HepG2 (cell line): ENCODE data around the gene NRL. TPM values are rescaled to one million over a fixed set of nuclear protein-coding genes. Genes with fewer than 3 reads are reported as not detected.

Experiments used
- CENPT ChIP-seq: sonication (generic); formaldehyde crosslinking; IDR thresholded peaks from 2 replicates; pipeline ENCODE4 v1.8.0; 2022; ENCODE audit warnings: low read depth, mild to moderate bottlenecking, moderate library complexity, missing genetic modification reagents
- DR1 ChIP-seq: sonication (generic); formaldehyde crosslinking; IDR thresholded peaks from 2 replicates; pipeline ENCODE4 v1.8.0; 2021; ENCODE audit warnings: mild to moderate bottlenecking, missing genetic modification reagents, inconsistent platforms
- FOSL2 ChIP-seq: sonication (generic); formaldehyde crosslinking; IDR thresholded peaks from 2 replicates; pipeline ENCODE4 v1.4.0; 2020; ENCODE audit warnings: missing genetic modification reagents
- FOXK1 ChIP-seq: sonication (generic); formaldehyde crosslinking; IDR thresholded peaks from 2 replicates; pipeline ENCODE4 v1.4.0; 2020; ENCODE audit warnings: low read depth, missing genetic modification reagents, borderline replicate concordance
- HMG20B ChIP-seq: conservative IDR thresholded peaks from 2 replicates; pipeline ENCODE4 v1.6.1; 2016; ENCODE audit warnings: missing genetic modification reagents, missing compliant biosample characterization
- ISX ChIP-seq: sonication (generic); formaldehyde crosslinking; conservative IDR thresholded peaks from 2 replicates; pipeline ENCODE4 v1.5.0; 2020; ENCODE audit warnings: missing genetic modification reagents
- MBNL3 ChIP-seq: fragments of 250-450 bp; sonication (Bioruptor Pico); conservative IDR thresholded peaks from 2 replicates; pipeline ENCODE4 v1.8.0; 2022; ENCODE audit warnings: mild to moderate bottlenecking, inconsistent platforms
- MYC ChIP-seq: sonication (generic); formaldehyde crosslinking; IDR thresholded peaks from 2 replicates; pipeline ENCODE4 v1.9.0; 2021; ENCODE audit warnings: missing genetic modification reagents, borderline replicate concordance
- NFIC ChIP-seq: IDR thresholded peaks from 2 replicates; pipeline ENCODE4 v1.6.1; 2012; ENCODE audit warnings: mild to moderate bottlenecking, low read length, inconsistent platforms
- NFRKB ChIP-seq: fragments of 450-650 bp; IDR thresholded peaks from 2 replicates; pipeline ENCODE4 v1.6.1; 2017
- PAF1 ChIP-seq: IDR thresholded peaks from 2 replicates; pipeline ENCODE4 v1.6.1; 2016; ENCODE audit warnings: missing genetic modification reagents, missing compliant biosample characterization
- POLR2AphosphoS2 ChIP-seq: IDR thresholded peaks from 2 replicates; pipeline ENCODE4 v1.6.1; 2011; ENCODE audit warnings: low read depth, low read length, improper control_type of control experiment
- PTBP1 ChIP-seq: fragments of 200-400 bp; formaldehyde crosslinking; IDR thresholded peaks from 2 replicates; pipeline ENCODE4 v1.6.1; 2018; ENCODE audit warnings: low read length, low read depth; ENCODE audit not compliant: poor library complexity, severe bottlenecking
- REXO4 ChIP-seq: sonication (generic); formaldehyde crosslinking; IDR thresholded peaks from 2 replicates; pipeline ENCODE4 v1.8.0; 2022; ENCODE audit warnings: missing genetic modification reagents, mild to moderate bottlenecking, borderline replicate concordance
- RFXANK ChIP-seq: IDR thresholded peaks from 2 replicates; pipeline ENCODE4 v1.6.1; 2016
- SAP130 ChIP-seq: IDR thresholded peaks from 2 replicates; pipeline ENCODE4 v1.6.1; 2016; ENCODE audit warnings: low read depth
- SP1 ChIP-seq, 2 experiments: fragments of 450-650 bp in 1 of 2; sonication (generic) in 1 of 2; formaldehyde crosslinking in 1 of 2; IDR thresholded peaks; 2 replicates each; pipeline versions ENCODE4 v1.4.0 to v1.6.1; 2016 to 2020; ENCODE audit warnings: missing genetic modification reagents in 1 of 2
- TOPORS ChIP-seq: sonication (generic); formaldehyde crosslinking; IDR thresholded peaks from 2 replicates; pipeline ENCODE4 v1.8.0; 2023; ENCODE audit warnings: mild to moderate bottlenecking, missing genetic modification reagents
- ZNF124 ChIP-seq: sonication (generic); formaldehyde crosslinking; IDR thresholded peaks from 2 replicates; pipeline ENCODE4 v1.4.0; 2020; ENCODE audit warnings: missing genetic modification reagents
- ZNF230 ChIP-seq: sonication (generic); formaldehyde crosslinking; IDR thresholded peaks from 2 replicates; pipeline ENCODE4 v1.4.0; 2020; ENCODE audit warnings: mild to moderate bottlenecking, missing genetic modification reagents
- ZNF292 ChIP-seq: sonication (generic); formaldehyde crosslinking; IDR thresholded peaks from 2 replicates; pipeline ENCODE4 v1.8.1; 2022; ENCODE audit warnings: mild to moderate bottlenecking, low read depth, missing genetic modification reagents, borderline replicate concordance
- ZNF337 ChIP-seq: sonication (generic); formaldehyde crosslinking; IDR thresholded peaks from 2 replicates; pipeline ENCODE4 v1.5.1; 2020; ENCODE audit warnings: missing genetic modification reagents, low read depth, mild to moderate bottlenecking, borderline replicate concordance
- ZNF510 ChIP-seq: sonication (generic); formaldehyde crosslinking; IDR thresholded peaks from 2 replicates; pipeline ENCODE4 v1.4.0; 2020; ENCODE audit warnings: low read depth, mild to moderate bottlenecking, missing genetic modification reagents
- ZSCAN21 ChIP-seq: sonication (generic); formaldehyde crosslinking; IDR thresholded peaks from 2 replicates; pipeline ENCODE4 v1.8.0; 2022; ENCODE audit warnings: mild to moderate bottlenecking, missing genetic modification reagents, moderate library complexity, borderline replicate concordance
- polyA plus RNA-seq, 8 experiments: library from polyadenylated mRNA; depleted of rRNA in 3 of 8; stranded (reverse) in 7 of 8; unstranded in 1 of 8; fragments of >200 nt; fragmentation: Illumina TruSeq in 4 of 8; extraction: Trizol in 4 of 8; gene quantifications; 2 replicates each; pipeline versions ENCODE4 v1.2.1 to v1.2.3, GENCODE V29; 2011 to 2016; ENCODE audit warnings: low read depth in 4 of 8, missing spikeins in 1 of 8, mixed read lengths in 1 of 8; ENCODE audit not compliant: insufficient read depth in 1 of 8
- total RNA-seq, 5 experiments: library from RNA; depleted of rRNA; stranded (reverse); fragments of >200 nt; fragmentation: Illumina TruSeq; extraction: Trizol; gene quantifications; 2 replicates each; pipeline ENCODE4 v1.2.3, GENCODE V29; 2016; ENCODE audit warnings: low read depth in 1 of 5
- TF ChIP-seq, protein P1 (sequence below): sonication (generic); formaldehyde crosslinking; IDR thresholded peaks from 2 replicates; pipeline ENCODE4 v1.4.0; 2020; ENCODE audit warnings: missing genetic modification reagents, low read depth, mild to moderate bottlenecking, borderline replicate concordance
- TF ChIP-seq, protein P2 (sequence below): sonication (generic); formaldehyde crosslinking; IDR thresholded peaks from 2 replicates; pipeline ENCODE4; 2020; ENCODE audit warnings: missing genetic modification reagents, mild to moderate bottlenecking, borderline replicate concordance
- TF ChIP-seq, protein P3 (sequence below): sonication (generic); formaldehyde crosslinking; IDR thresholded peaks from 2 replicates; pipeline ENCODE4 v1.4.0; 2020; ENCODE audit warnings: missing genetic modification reagents

NRL gene
- total and polyA plus RNA-seq, 2 of the 13 experiments (the other 11 are each of a cell fraction or from before 2014, with no cell fraction given): 2.5 to 4.7 TPM

DNA sequence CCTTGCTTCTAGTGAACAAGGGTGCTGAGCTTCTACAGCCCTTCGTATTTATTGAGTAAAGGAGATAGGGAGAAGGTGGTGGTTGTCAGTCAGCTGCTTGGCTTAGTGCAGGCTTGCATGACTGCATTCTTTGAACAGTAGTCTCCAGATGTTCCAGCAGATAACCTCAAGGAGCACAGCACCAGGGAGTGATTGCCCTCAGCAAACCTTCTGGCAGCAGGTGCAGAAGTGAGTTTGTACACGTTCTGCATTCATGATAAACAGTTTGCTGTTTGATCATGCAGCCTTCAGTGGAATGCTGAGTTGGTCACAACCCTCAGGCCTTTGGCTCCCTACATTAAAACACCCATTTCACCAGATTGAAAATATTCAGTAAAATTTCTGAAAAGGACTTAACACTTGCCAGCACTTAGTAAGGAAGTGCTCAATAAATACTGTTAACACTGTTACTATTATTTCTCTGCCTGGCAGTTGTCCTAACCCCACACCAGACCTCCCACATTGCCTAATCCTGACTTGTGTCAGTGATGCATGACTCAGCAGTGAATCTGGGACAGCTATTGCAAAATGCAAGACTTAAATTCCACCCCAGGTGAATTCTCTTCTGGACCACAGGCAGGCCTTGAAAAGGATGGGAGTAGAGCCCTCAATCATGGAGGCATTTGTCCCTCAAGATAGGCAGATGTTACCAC, 81.9 kb downstream of the NRL start (continued):
- TF ChIP-seq ZNF337 (no peak), HMG20B (CRISPR knock-in tag) (peak; percentile 63; the same call in 1 of the 2 replicates), REXO4 (no peak), SP1 (IDR thresholded peaks at IDR 0.05) (no peak), SP1 (CRISPR knock-in tag; IDR thresholded peaks at IDR 0.05) (no peak), ZNF292 (CRISPR knock-in tag) (0 out of 2 replicates have a peak, but pooled peaks have one; percentile 33), ZNF230 (CRISPR knock-in tag) (no peak), SAP130 (CRISPR knock-in tag) (peak; percentile 89), FOXK1 (CRISPR knock-in tag) (peak; percentile 85; the same call in 1 of the 2 replicates), CENPT (CRISPR knock-in tag) (no peak), ZNF124 (no peak), PAF1 (CRISPR knock-in tag) (no peak), PTBP1 (no peak), TOPORS (CRISPR knock-in tag) (no peak), ZNF510 (CRISPR knock-in tag) (no peak), NFIC (no peak), DR1 (no peak), FOSL2 (CRISPR knock-in tag) (peak; percentile 99), MYC (CRISPR knock-in tag) (no peak), ZSCAN21 (peak; percentile 83; the same call in 1 of the 2 replicates), MBNL3 (CRISPR knock-in tag) (no peak), NFRKB (no peak), ISX (CRISPR knock-in tag) (no peak), POLR2AphosphoS2 (no peak), RFXANK (CRISPR knock-in tag) (no peak)
- TF ChIP-seq, protein P1, sequence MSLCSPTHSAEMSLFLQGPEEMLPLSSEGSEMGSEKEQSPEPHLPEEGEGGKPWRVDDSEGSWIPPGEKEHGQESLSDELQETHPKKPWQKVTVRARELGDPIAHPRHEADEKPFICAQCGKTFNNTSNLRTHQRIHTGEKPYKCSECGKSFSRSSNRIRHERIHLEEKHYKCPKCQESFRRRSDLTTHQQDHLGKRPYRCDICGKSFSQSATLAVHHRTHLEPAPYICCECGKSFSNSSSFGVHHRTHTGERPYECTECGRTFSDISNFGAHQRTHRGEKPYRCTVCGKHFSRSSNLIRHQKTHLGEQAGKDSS (CRISPR knock-in tag): no peak
- TF ChIP-seq, protein P2, sequence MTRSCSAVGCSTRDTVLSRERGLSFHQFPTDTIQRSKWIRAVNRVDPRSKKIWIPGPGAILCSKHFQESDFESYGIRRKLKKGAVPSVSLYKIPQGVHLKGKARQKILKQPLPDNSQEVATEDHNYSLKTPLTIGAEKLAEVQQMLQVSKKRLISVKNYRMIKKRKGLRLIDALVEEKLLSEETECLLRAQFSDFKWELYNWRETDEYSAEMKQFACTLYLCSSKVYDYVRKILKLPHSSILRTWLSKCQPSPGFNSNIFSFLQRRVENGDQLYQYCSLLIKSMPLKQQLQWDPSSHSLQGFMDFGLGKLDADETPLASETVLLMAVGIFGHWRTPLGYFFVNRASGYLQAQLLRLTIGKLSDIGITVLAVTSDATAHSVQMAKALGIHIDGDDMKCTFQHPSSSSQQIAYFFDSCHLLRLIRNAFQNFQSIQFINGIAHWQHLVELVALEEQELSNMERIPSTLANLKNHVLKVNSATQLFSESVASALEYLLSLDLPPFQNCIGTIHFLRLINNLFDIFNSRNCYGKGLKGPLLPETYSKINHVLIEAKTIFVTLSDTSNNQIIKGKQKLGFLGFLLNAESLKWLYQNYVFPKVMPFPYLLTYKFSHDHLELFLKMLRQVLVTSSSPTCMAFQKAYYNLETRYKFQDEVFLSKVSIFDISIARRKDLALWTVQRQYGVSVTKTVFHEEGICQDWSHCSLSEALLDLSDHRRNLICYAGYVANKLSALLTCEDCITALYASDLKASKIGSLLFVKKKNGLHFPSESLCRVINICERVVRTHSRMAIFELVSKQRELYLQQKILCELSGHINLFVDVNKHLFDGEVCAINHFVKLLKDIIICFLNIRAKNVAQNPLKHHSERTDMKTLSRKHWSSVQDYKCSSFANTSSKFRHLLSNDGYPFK (CRISPR knock-in tag): no peak
- TF ChIP-seq, protein P3, sequence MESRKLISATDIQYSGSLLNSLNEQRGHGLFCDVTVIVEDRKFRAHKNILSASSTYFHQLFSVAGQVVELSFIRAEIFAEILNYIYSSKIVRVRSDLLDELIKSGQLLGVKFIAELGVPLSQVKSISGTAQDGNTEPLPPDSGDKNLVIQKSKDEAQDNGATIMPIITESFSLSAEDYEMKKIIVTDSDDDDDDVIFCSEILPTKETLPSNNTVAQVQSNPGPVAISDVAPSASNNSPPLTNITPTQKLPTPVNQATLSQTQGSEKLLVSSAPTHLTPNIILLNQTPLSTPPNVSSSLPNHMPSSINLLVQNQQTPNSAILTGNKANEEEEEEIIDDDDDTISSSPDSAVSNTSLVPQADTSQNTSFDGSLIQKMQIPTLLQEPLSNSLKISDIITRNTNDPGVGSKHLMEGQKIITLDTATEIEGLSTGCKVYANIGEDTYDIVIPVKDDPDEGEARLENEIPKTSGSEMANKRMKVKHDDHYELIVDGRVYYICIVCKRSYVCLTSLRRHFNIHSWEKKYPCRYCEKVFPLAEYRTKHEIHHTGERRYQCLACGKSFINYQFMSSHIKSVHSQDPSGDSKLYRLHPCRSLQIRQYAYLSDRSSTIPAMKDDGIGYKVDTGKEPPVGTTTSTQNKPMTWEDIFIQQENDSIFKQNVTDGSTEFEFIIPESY: peak; percentile 56; the same call in 1 of the 2 replicates
